Brain pericyte (primary cell): ENCODE results near the gene ACAA1.
"Not testable (repeated sequence)": the region's sequence is repeated elsewhere in the genome, so short reads cannot be mapped to it uniquely, and the experiment has no call there.

ENCODE experiments used
- DNase-seq: peaks from one replicate; pipeline ENCODE4 v3.0.0-alpha.2; 2012; ENCODE audit warnings: low read depth, low spot score

ACAA1 gene

GRCh38 chr3:38083254-38083653 is 53.7 kb downstream of the ACAA1 start:
- DNase-seq: not testable (repeated sequence)

GRCh38 chr3:38082296-38082695 is 54.6 kb downstream of the ACAA1 start:
- DNase-seq: not testable (repeated sequence)

GRCh38 chr3:38077073-38077472 is 59.9 kb downstream of the ACAA1 start:
- not testable (repeated sequence) for DNase-seq
